HepG2 (cell line): ENCODE measurements around the gene TEX53. TPM values are rescaled to one million over a fixed set of nuclear protein-coding genes. Genes with fewer than 3 reads are reported as not detected.

Source experiments
- BCL6 ChIP-seq: IDR thresholded peaks from 2 replicates; pipeline ENCODE4 v1.6.1; 2016; ENCODE audit warnings: missing genetic modification reagents, missing compliant biosample characterization
- E2F2 ChIP-seq: sonication (generic); formaldehyde crosslinking; IDR thresholded peaks from 2 replicates; pipeline ENCODE4 v1.4.0; 2020; ENCODE audit warnings: missing genetic modification reagents, borderline replicate concordance
- HHEX ChIP-seq: IDR thresholded peaks from 2 replicates; pipeline ENCODE4 v1.6.1; 2016; ENCODE audit warnings: control low read depth
- HNF1B ChIP-seq: sonication (generic); formaldehyde crosslinking; IDR thresholded peaks from 2 replicates; pipeline ENCODE4 v1.5.1; 2020; ENCODE audit warnings: mild to moderate bottlenecking, moderate library complexity, missing genetic modification reagents
- IRF1 ChIP-seq: sonication (generic); formaldehyde crosslinking; IDR thresholded peaks from 2 replicates; pipeline ENCODE4 v1.4.0; 2020; ENCODE audit warnings: low read depth, mild to moderate bottlenecking, missing genetic modification reagents
- KDM6A ChIP-seq: IDR thresholded peaks from 2 replicates; pipeline ENCODE4 v1.6.1; 2016; ENCODE audit warnings: low read depth
- NONO ChIP-seq, 2 experiments: fragments of 450-650 bp in 1 of 2; sonication (generic) in 1 of 2; formaldehyde crosslinking in 1 of 2; IDR thresholded peaks in 1 of 2; conservative IDR thresholded peaks in 1 of 2; 2 replicates each; pipeline versions ENCODE4 v1.6.1 to v1.8.0; 2017 to 2022; ENCODE audit warnings: mild to moderate bottlenecking in 1 of 2, missing genetic modification reagents in 1 of 2, moderate library complexity in 1 of 2
- RFXAP ChIP-seq: sonication (generic); formaldehyde crosslinking; IDR thresholded peaks from 2 replicates; pipeline ENCODE4 v1.4.0; 2020; ENCODE audit warnings: missing genetic modification reagents, borderline replicate concordance
- RNF2 ChIP-seq: fragments of 450-650 bp; conservative IDR thresholded peaks from 2 replicates; pipeline ENCODE4 v1.6.1; 2016; ENCODE audit warnings: low read depth
- RXRA ChIP-seq: sonication (generic); formaldehyde crosslinking; IDR thresholded peaks from 2 replicates; pipeline ENCODE4 v1.5.1; 2020; ENCODE audit warnings: missing genetic modification reagents
- SP4 ChIP-seq: sonication (generic); formaldehyde crosslinking; IDR thresholded peaks from 2 replicates; pipeline ENCODE4 v1.8.1; 2023; ENCODE audit warnings: mild to moderate bottlenecking, missing genetic modification reagents
- ZBTB39 ChIP-seq: sonication (generic); formaldehyde crosslinking; IDR thresholded peaks from 2 replicates; pipeline ENCODE4 v1.5.0; 2020; ENCODE audit warnings: missing genetic modification reagents
- ZC3H13 ChIP-seq: sonication (generic); formaldehyde crosslinking; IDR thresholded peaks from 2 replicates; pipeline ENCODE4 v1.8.1; 2023; ENCODE audit warnings: mild to moderate bottlenecking, missing genetic modification reagents, moderate library complexity
- ZEB1 ChIP-seq: IDR thresholded peaks from 2 replicates; pipeline ENCODE4 v1.6.1; 2012; ENCODE audit warnings: mild to moderate bottlenecking, low read depth, inconsistent platforms; ENCODE audit not compliant: insufficient replicate concordance
- ZGPAT ChIP-seq: IDR thresholded peaks from 2 replicates; pipeline ENCODE4 v1.6.1; 2016; ENCODE audit warnings: mild to moderate bottlenecking
- ZNF329 ChIP-seq: sonication (generic); formaldehyde crosslinking; IDR thresholded peaks from 2 replicates; pipeline ENCODE4 v1.9.0; 2021; ENCODE audit warnings: low read depth, mild to moderate bottlenecking, missing genetic modification reagents
- ZNF567 ChIP-seq: sonication (generic); formaldehyde crosslinking; IDR thresholded peaks from 2 replicates; pipeline ENCODE4 v1.8.1; 2023; ENCODE audit warnings: mild to moderate bottlenecking, missing genetic modification reagents, borderline replicate concordance
- ZNF598 ChIP-seq: sonication (generic); formaldehyde crosslinking; IDR thresholded peaks from 2 replicates; pipeline ENCODE4 v1.5.1; 2020; ENCODE audit warnings: mild to moderate bottlenecking, missing genetic modification reagents, borderline replicate concordance
- ZNF607 ChIP-seq: sonication (generic); formaldehyde crosslinking; IDR thresholded peaks from 2 replicates; pipeline ENCODE4 v1.5.1; 2020; ENCODE audit warnings: missing genetic modification reagents, mild to moderate bottlenecking, borderline replicate concordance
- ZNF615 ChIP-seq: sonication (generic); formaldehyde crosslinking; IDR thresholded peaks from 2 replicates; pipeline ENCODE4 v1.5.0; 2020; ENCODE audit warnings: mild to moderate bottlenecking, missing genetic modification reagents, borderline replicate concordance
- ZNF75D ChIP-seq: sonication (generic); formaldehyde crosslinking; IDR thresholded peaks from 2 replicates; pipeline ENCODE4 v1.8.1; 2023; ENCODE audit warnings: missing genetic modification reagents, mild to moderate bottlenecking, borderline replicate concordance
- ZNF761 ChIP-seq: sonication (generic); formaldehyde crosslinking; conservative IDR thresholded peaks from 2 replicates; pipeline ENCODE4 v1.4.0; 2020; ENCODE audit warnings: mild to moderate bottlenecking, missing genetic modification reagents
- ZNF816 ChIP-seq: sonication (generic); formaldehyde crosslinking; IDR thresholded peaks from 2 replicates; pipeline ENCODE4 v1.8.0; 2022; ENCODE audit warnings: missing genetic modification reagents, mild to moderate bottlenecking, borderline replicate concordance
- polyA plus RNA-seq, 8 experiments: library from polyadenylated mRNA; depleted of rRNA in 3 of 8; stranded (reverse) in 7 of 8; unstranded in 1 of 8; fragments of >200 nt; fragmentation: Illumina TruSeq in 4 of 8; extraction: Trizol in 4 of 8; gene quantifications; 2 replicates each; pipeline versions ENCODE4 v1.2.1 to v1.2.3, GENCODE V29; 2011 to 2016; ENCODE audit warnings: low read depth in 4 of 8, missing spikeins in 1 of 8, mixed read lengths in 1 of 8; ENCODE audit not compliant: insufficient read depth in 1 of 8
- total RNA-seq, 5 experiments: library from RNA; depleted of rRNA; stranded (reverse); fragments of >200 nt; fragmentation: Illumina TruSeq; extraction: Trizol; gene quantifications; 2 replicates each; pipeline ENCODE4 v1.2.3, GENCODE V29; 2016; ENCODE audit warnings: low read depth in 1 of 5

The TEX53 gene
- total and polyA plus RNA-seq, 2 of the 13 experiments (the other 11 are each of a cell fraction or from before 2014, with no cell fraction given): not detected

GRCh38 chr9:114681594-114682332 is 24.2 kb upstream of the TEX53 start, which contains the start of gene TEX48 (continued):
- TF ChIP-seq ZBTB39 (CRISPR knock-in tag) (no peak), ZC3H13 (CRISPR knock-in tag) (no peak), HHEX (CRISPR knock-in tag) (no peak), ZNF607 (CRISPR knock-in tag) (no peak), BCL6 (peak; percentile 13; the same call in 1 of the 2 replicates), E2F2 (no peak), ZNF567 (CRISPR knock-in tag) (no peak), IRF1 (CRISPR knock-in tag) (no peak), KDM6A (CRISPR knock-in tag) (no peak), ZNF75D (CRISPR knock-in tag) (no peak), RFXAP (CRISPR knock-in tag) (no peak), ZNF615 (CRISPR knock-in tag) (no peak), ZNF816 (no peak), ZNF329 (CRISPR knock-in tag) (no peak), ZGPAT (CRISPR knock-in tag) (no peak), NONO (IDR thresholded peaks at IDR 0.05) (no peak), NONO (CRISPR knock-in tag; conservative IDR thresholded peaks at IDR 0.05) (no peak), ZNF761 (CRISPR knock-in tag) (no peak), ZNF598 (CRISPR knock-in tag) (no peak), SP4 (CRISPR knock-in tag) (no peak), ZEB1 (peak; percentile 38), RNF2 (no peak), HNF1B (CRISPR knock-in tag) (0 out of 2 replicates have a peak, but pooled peaks have one; percentile 34), RXRA (CRISPR knock-in tag) (0 out of 2 replicates have a peak, but pooled peaks have one; percentile 43)
